KBM-7 (cell line): ENCODE measurements around the gene SPATA13.

Experiments
- DNase-seq: peaks from one replicate; pipeline ENCODE4 v3.0.0-alpha.2; 2015
- in situ Hi-C: fragments of 300-500 bp; cut with MboI; formaldehyde crosslinking; loops from 2 replicates; pipeline ENCODE4 v1.14.3; 2020; ENCODE audit warnings: low sequenced_read_pairs, low pct_unique_long_range_greater_than_20kb, mixed read lengths

The SPATA13 gene

DNA sequence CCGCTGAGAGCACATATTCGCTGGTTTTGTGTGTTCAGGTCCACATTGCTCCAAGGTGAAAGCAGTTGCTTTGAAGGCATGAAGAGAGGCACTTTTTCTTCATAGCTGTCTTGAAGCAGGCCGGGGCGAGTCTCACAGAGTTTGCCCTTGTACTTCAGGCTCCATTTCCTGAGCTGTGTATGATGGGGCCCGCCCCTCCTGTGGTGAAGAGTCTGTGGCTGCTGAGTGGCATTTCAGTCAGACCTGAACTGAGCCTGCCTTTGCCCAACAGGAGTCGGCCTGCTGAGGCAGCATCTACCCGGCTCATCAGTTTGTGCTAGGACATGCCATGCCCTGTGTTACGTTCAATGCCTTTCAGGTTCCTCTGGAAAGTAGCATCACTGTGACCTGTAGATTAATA is 104.5 kb downstream of the SPATA13 start:
- in situ Hi-C loops, result no loop called here
- DNase-seq, result no peak

GRCh38 chr13:24265453-24265852 is 104.9 kb downstream of the SPATA13 start:
- DNase-seq, result no peak
- in situ Hi-C loops, result no loop called here

GRCh38 chr13:24267274-24267673 is 106.8 kb downstream of the SPATA13 start:
- in situ Hi-C loops, result no loop called here
- no peak for DNase-seq

DNA sequence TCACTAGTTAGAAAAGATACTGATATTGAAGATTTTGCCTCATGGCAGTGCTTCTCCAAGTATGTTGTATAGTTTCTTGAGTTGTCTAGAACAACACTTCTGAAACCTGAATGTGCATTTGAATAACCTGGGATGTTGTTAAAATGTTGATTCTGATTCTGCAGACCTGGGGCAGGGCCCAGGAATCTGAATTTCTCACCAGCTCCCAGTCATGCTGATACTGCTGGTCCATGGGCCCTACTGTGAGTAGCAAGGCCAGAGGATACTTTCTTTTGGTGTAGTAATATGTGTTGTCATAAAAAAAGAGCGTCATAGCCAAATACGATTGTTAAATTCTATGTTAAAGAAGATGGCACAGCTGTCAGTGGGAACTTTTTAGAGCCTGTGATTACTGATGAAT is 107.3 kb downstream of the SPATA13 start:
- DNase-seq, result no peak
- in situ Hi-C loops, result no loop called here

- in situ Hi-C loops, result no loop called here
- DNase-seq, result no peak
Observed at GRCh38 chr13:24269821-24270220, 109.3 kb downstream of the SPATA13 start.

DNA sequence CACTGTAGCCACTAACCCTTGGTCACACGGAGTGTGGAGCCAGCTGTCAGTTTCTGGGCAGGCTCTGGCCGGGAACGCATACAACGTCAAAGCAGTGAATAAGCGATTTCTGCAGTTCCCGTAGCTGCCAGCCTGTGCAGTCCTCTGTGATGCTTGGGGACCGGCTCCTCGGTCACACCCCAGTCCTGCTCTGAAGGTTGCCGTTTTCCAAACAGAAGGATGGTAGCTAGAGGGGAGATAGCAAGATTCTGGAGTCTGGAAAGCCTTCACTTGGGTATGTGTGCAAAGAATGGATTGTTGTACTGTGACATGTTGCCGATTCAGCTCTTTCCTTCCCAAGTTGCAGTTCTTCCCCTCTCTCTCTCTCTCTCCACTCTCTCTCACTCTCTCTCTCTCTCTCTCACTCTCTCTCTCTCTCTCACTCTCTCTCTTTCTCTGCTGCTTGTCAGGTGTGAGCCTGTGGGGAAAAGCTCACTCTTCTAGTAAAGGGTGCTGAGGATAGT is 110.2 kb downstream of the SPATA13 start:
- in situ Hi-C loops, result no loop called here
- DNase-seq, result peak; percentile 68

GRCh38 chr13:24271231-24271600 is 110.7 kb downstream of the SPATA13 start:
- no peak for DNase-seq
- in situ Hi-C loops, result no loop called here

GRCh38 chr13:24271601-24272451 is 111.3 kb downstream of the SPATA13 start:
- peak; percentile 91 for DNase-seq
- in situ Hi-C loops, result no loop called here

DNA sequence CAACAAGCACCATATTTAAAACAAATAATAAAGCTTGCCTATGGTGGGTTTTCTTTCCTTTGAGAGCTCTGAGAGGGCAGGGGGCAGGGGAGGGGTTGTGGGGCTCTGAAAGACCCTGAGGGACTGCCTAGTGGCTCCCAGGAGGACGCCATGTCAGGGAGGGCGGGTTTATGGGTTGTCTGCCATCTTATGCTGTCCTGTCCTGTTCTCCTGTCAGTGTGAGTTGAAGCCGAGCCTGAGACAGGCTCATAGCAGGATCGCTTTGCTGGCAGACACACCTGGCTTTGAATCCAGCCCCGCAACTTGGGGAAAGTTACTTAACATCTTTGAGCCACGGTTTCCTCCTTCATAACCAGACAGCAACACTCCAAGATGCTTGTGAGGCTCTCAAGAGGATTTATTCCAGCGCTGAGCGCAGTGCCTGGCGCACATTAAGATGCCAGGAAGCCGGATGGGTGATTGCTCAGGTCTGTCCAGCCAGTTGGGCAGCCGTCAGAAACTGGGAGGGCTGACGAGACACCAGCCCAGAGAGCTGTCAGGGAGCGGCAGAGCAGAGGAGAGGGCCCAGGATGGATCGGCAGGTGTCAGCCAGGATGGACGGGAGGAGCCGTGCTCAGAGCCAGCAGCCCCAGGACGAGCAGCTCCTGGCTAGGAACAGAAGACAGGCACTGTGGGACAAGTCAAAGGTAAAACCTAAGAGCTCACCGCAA is 112.1 kb downstream of the SPATA13 start:
- no peak for DNase-seq
- in situ Hi-C loops, result no loop called here

- in situ Hi-C loops, result no loop called here
Observed at GRCh38 chr13:24273926-24274325, 113.4 kb downstream of the SPATA13 start.

DNA sequence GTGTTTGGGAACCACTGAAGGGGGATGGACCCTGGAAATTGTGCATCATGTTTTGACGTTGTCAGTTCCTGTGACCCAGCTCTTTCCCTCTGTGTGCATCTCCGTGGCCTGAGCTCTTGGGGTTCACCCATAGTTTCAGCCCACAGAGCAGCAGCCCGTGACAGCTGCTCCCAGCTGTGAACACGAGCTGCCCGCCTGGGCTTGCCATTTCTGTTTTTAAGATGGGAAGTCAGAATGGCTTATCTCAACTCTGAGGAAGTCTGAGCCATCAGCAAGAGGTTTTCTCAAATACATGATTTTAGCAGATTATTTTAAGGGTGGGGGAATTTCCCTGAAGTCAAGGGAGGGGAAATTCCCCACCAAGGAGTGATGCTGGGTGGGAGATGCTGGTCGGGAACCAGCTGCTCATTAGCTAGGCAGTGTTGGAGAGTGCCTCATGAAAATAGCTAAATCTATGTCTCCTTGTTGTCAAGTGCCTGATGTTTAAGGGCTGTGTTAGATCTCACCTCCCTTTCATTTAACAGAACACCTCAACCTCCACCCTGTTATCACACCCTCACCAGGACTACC is 114.0 kb downstream of the SPATA13 start:
- in situ Hi-C loops, result no loop called here

More at GRCh38 chr13:24273926-24274325, 113.4 kb downstream of the SPATA13 start:
- no peak for DNase-seq

DNA sequence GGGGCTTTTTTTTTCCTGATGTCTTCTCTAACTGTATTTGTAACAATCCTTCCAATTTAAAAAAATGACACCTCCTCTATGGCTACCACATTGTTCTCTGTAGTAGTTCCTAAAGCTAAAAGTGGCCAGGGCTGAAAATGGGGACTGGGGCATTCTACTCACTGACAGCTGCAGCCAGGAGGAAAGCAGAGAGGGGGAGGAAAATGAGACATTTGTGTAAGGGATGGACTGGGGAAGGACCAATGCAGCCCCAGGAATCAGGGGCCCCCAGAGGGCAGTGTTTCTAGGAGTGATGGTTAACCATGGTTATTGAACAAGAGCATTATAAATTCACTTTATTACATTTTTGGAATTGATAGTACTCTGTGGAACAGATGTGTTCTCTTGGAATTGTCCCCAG is 114.5 kb downstream of the SPATA13 start:
- in situ Hi-C loops, result no loop called here
- no peak for DNase-seq

More for the DNA sequence above, 114.0 kb downstream of the SPATA13 start:
- DNase-seq, result peak; percentile 53

GRCh38 chr13:24276306-24276705 is 115.8 kb downstream of the SPATA13 start:
- in situ Hi-C loops, result no loop called here
- peak; percentile 39 for DNase-seq

DNA sequence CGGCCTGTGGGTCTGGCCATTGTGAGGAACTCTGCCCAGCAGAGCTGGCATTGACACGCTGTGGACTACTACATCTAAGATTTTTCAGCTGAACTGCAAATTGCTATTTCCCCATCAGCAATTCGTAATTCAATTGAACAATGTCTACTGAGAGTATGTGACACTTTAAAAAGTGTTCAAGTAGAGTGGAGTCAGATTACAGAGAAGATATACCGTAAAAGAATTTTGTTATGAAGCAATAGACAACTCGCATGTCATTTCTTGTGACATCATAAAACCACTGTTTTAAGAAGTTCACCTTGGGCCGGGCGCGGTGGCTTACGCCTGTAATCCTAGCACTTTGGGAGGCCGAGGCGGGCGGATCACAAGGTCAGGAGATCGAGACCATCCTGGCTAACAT is 116.3 kb downstream of the SPATA13 start:
- DNase-seq, result no peak
- in situ Hi-C loops, result no loop called here

DNA sequence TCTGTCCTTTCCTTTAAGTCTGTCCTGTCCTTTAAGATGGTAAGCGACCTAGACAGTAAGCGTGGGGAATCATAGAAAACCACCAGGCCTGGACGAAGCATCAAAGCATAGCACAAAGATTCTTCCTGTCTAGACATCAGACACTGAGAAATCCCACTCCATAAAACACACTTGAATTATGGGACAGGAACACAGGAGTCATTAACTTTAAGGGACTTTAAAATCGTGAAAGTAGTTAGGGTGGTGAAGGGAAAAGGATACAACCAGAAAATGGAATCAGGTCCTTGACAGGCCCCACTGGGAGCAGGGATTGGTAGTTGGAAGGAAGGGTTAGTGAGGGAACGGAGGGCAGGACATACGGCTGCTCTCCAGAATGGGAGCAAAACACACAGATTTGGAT is 117.2 kb downstream of the SPATA13 start:
- DNase-seq, result no peak
- in situ Hi-C loops, result no loop called here

- DNase-seq, result no peak
- in situ Hi-C loops, result no loop called here
Observed at GRCh38 chr13:24279327-24280110, 119.0 kb downstream of the SPATA13 start.

GRCh38 chr13:24280720-24281119 is 120.2 kb downstream of the SPATA13 start:
- in situ Hi-C loops, result no loop called here
- DNase-seq, result no peak

- no peak for DNase-seq
- in situ Hi-C loops, result no loop called here
Observed at GRCh38 chr13:24281188-24282008, 120.9 kb downstream of the SPATA13 start.
